ENCODE measurements around the gene RAB36.

DNA sequence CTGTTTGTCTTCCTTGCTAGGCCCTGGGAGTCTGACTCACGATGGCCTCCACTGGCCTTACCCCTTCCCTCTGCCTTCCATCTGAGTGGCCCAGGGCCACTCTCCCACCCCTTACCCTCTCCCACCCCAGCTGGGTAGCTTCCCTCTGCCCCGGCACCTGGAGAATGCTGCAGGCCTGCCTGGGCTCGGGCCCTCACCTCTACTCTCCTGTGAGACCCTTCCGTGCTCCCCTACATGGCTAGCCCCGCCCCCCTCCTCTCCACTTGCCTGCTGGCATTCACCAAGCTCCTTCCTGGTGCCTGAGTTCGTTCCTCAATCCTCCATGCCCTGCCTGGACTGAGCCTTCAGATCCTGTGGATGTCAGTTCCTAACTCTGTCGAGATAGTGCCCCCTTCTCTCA lies 8.7 kb downstream of the RAB36 start:
- TF ChIP-seq, protein P1, sequence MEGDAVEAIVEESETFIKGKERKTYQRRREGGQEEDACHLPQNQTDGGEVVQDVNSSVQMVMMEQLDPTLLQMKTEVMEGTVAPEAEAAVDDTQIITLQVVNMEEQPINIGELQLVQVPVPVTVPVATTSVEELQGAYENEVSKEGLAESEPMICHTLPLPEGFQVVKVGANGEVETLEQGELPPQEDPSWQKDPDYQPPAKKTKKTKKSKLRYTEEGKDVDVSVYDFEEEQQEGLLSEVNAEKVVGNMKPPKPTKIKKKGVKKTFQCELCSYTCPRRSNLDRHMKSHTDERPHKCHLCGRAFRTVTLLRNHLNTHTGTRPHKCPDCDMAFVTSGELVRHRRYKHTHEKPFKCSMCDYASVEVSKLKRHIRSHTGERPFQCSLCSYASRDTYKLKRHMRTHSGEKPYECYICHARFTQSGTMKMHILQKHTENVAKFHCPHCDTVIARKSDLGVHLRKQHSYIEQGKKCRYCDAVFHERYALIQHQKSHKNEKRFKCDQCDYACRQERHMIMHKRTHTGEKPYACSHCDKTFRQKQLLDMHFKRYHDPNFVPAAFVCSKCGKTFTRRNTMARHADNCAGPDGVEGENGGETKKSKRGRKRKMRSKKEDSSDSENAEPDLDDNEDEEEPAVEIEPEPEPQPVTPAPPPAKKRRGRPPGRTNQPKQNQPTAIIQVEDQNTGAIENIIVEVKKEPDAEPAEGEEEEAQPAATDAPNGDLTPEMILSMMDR (IDR thresholded peaks at IDR 0.05; ENCODE audit: poor library complexity, severe bottlenecking): no peak
- TF ChIP-seq SMC3 (conservative IDR thresholded peaks at IDR 0.05; ENCODE audit: poor library complexity): no peak

All from neural cell (in vitro differentiated cells).